Sigmoid colon (tissue), 7 donors: ENCODE data around the gene RAG2. TPM values are rescaled to one million over a fixed set of nuclear protein-coding genes. Genes with fewer than 3 reads are reported as not detected.

ENCODE experiments used
- DNase-seq: peaks from one replicate; pipeline ENCODE4 v3.0.0-alpha.2; 2019
- H3K27ac ChIP-seq, 4 donors: fragments of 200-600 bp; sonication (generic); one replicate each; pipeline ENCODE4 v1.5.1; 2016 to 2019; ENCODE audit warnings: mild to moderate bottlenecking in 1 of 4
- H3K27me3 ChIP-seq, 3 donors: fragments of 200-600 bp; sonication (generic); one replicate each; pipeline ENCODE4 v1.5.1; 2019; ENCODE audit warnings: mild to moderate bottlenecking in 1 of 3
- H3K36me3 ChIP-seq, 4 donors: fragments of 200-600 bp; sonication (generic); one replicate each; pipeline ENCODE4 v1.5.1; 2016 to 2019
- H3K4me1 ChIP-seq, 4 donors: fragments of 200-600 bp; sonication (generic); one replicate each; pipeline ENCODE4 v1.5.1; 2017 to 2019
- H3K4me3 ChIP-seq, 4 donors: fragments of 200-600 bp; sonication (generic); one replicate each; pipeline ENCODE4 v1.5.1; 2017 to 2019; ENCODE audit warnings: mild to moderate bottlenecking in 2 of 4, moderate library complexity in 1 of 4
- H3K9me3 ChIP-seq, 4 donors: fragments of 200-600 bp in 3 of 4; sonication (generic) in 3 of 4; one replicate each; pipeline versions ENCODE4 v1.5.1 to v1.6.1; 2013 to 2019
- EP300 ChIP-seq, 4 donors: sonication (generic); formaldehyde crosslinking; IDR thresholded peaks; one replicate each; pipeline ENCODE4 v1.6.1; 2017; ENCODE audit warnings: antibody characterized with exemption in 4 of 4
- POLR2A ChIP-seq, 2 donors: fragments of 450-650 bp; IDR thresholded peaks; one replicate each; pipeline ENCODE4 v1.6.1; 2016; ENCODE audit warnings: antibody characterized with exemption in 2 of 2, mild to moderate bottlenecking in 2 of 2, moderate library complexity in 2 of 2
- POLR2AphosphoS5 ChIP-seq, 4 donors: sonication (generic); formaldehyde crosslinking; IDR thresholded peaks; one replicate each; pipeline ENCODE4 v1.6.1; 2017; ENCODE audit warnings: antibody characterized with exemption in 4 of 4
- WGBS, 2 donors: extraction: QIAGEN DNeasy Blood & Tissue Kit; methylation state at CpG; one replicate each; pipeline ENCODE4 v1.1.7; 2013; 5-methylcytosine and 5-hydroxymethylcytosine counted together
- intact Hi-C: fragments of 100-400 bp; cut with DNase I; formaldehyde crosslinking; loops from one replicate; pipeline ENCODE4 v1.15.1; 2023
- polyA plus RNA-seq, 3 donors: library from polyadenylated mRNA; stranded (reverse); fragments of 200-250 nt; gene quantifications; one replicate each; pipeline ENCODE4 v1.2.3, GENCODE V29; 2013
- total RNA-seq, 4 donors: library from RNA; depleted of rRNA; stranded (reverse); fragments of >200 nt; gene quantifications; one replicate each; pipeline ENCODE4 v1.1.0, GENCODE V29; 2016
- TF ChIP-seq, protein P1 (sequence below), 4 experiments: fragments of 450-650 bp in 3 of 4; fragments of 200-600 bp in 1 of 4; IDR thresholded peaks; one replicate each; pipeline ENCODE4 v1.5.1; 2016 to 2019; ENCODE audit warnings: antibody characterized with exemption in 4 of 4, mild to moderate bottlenecking in 3 of 4, moderate library complexity in 2 of 4
- donor health status: healthy with polysubstance abuse.
- donor health status: Bipolar disorder and iron deficiency.
- donor health status: healthy.

The RAG2 gene
- total and polyA plus RNA-seq, 7 donors, result not detected

- intact Hi-C loops, result no loop called here
- WGBS, 2 donors, result 95 to 96% methylated on average over 7 of the region's 7 CpGs
- no peaks in the 10 kb centered on the region for H3K27me3 ChIP-seq
- H3K4me3 ChIP-seq, result no peak overlapping the region
- H3K9me3 ChIP-seq, result no peaks in the 10 kb centered on the region
- TF ChIP-seq EP300 (IDR thresholded peaks at IDR 0.05) (no peak), POLR2A (IDR thresholded peaks at IDR 0.05) (no peak), POLR2AphosphoS5 (IDR thresholded peaks at IDR 0.05) (no peak)
- TF ChIP-seq, protein P1, sequence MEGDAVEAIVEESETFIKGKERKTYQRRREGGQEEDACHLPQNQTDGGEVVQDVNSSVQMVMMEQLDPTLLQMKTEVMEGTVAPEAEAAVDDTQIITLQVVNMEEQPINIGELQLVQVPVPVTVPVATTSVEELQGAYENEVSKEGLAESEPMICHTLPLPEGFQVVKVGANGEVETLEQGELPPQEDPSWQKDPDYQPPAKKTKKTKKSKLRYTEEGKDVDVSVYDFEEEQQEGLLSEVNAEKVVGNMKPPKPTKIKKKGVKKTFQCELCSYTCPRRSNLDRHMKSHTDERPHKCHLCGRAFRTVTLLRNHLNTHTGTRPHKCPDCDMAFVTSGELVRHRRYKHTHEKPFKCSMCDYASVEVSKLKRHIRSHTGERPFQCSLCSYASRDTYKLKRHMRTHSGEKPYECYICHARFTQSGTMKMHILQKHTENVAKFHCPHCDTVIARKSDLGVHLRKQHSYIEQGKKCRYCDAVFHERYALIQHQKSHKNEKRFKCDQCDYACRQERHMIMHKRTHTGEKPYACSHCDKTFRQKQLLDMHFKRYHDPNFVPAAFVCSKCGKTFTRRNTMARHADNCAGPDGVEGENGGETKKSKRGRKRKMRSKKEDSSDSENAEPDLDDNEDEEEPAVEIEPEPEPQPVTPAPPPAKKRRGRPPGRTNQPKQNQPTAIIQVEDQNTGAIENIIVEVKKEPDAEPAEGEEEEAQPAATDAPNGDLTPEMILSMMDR (IDR thresholded peaks at IDR 0.05), result no peak
- peaks cover 0 to 14% (median 6%) of the 10 kb centered on the region in 4 donors for H3K4me1 ChIP-seq
- no peaks in the 10 kb centered on the region for H3K36me3 ChIP-seq
- DNase-seq, result no peak
- H3K27ac ChIP-seq, result no peak overlapping the region
Measured at GRCh38 chr11:36600180-36600579, 2.1 kb upstream of the RAG2 start.

DNA sequence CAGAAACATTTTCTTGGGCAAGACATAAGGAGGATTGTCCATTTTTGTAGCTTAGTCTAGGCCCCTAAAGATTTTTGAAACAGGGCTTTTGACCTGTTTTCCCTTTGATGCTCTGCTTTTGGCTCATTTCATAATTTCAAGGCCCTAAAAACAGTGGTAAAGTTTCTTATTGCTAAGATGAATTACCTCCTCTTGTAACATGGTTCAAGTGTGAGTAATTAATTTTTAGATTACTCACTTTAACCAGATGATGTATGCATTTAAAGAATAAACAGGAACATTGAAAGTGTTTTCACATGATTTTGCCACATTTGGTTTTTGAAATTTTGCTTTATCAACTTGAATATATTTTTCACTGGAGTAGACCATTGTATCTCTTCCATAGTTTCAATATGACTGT, 1.2 kb downstream of the RAG2 start:
- TF ChIP-seq, protein P1 (IDR thresholded peaks at IDR 0.05), result no peak
- no peak for TF ChIP-seq POLR2A (IDR thresholded peaks at IDR 0.05)
- no peak for TF ChIP-seq POLR2AphosphoS5 (IDR thresholded peaks at IDR 0.05)
- no peak for TF ChIP-seq EP300 (IDR thresholded peaks at IDR 0.05)
- intact Hi-C loops, result no loop called here
- no peaks in the 10 kb centered on the region for H3K36me3 ChIP-seq

DNA sequence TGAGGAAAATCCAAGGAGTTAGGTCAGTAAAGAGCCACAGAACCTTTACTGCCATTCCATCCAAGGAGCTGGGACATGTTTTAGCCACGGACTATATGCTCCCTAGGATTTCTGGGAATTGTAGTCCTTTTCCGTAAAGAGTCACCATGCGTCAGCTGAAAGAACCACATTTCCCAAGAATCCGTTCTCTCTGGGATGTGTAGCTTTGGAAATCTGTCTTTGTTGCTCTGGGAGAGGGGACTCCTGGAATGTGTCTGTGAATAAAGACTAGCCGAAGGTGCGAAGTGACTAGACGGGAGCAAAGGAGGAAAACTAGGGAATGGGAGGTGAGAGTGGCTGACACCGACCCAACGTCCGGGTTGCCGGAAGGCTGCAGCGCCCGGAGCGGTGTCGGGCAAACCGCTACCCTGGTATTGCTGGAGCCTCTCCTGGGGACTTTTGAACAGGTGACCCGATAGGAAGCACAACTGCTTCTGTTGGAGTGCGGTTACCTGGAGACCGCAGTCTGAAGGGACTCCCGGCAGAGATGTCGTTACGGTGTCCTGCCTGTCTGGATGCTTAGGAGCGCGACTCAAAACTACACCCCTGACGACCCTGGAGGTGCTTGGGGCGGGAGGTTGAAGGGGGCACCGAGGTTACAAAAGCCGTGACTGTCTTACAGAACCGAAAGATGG, 3.6 kb downstream of the RAG2 start, which contains the start of gene IFTAP:
TSS of gene IFTAP (plus strand) at position 187 of the 674 bp plus-strand sequence. CDS start 15,602 bp downstream, outside the sequence.
- peak in 3 of 4 donors; percentile 18 to 74 (median 34) for TF ChIP-seq POLR2AphosphoS5 (IDR thresholded peaks at IDR 0.05)
- TF ChIP-seq, protein P1 (IDR thresholded peaks at IDR 0.05), result no peak
- 1 to 2% methylated on average over 29 of the region's 29 CpGs for WGBS, 2 donors
- intact Hi-C loops, result no loop called here
- Histone ChIP-seq H3K4me3 (peak within 1 kb of the TSS; percentile 66 to 71 (median 69)), H3K4me1 (peaks cover 0 to 17% (median 10%) of the 10 kb centered on the region in 4 donors), H3K27me3 (no peaks in the 10 kb centered on the region), H3K9me3 (no peaks in the 10 kb centered on the region), H3K36me3 (no peaks in the 10 kb centered on the region), H3K27ac (peak within 1 kb of the TSS; percentile 70 to 76 (median 74))
- DNase-seq, result peak; percentile 68

More for the DNA sequence above, 1.2 kb downstream of the RAG2 start:
- DNase-seq, result no peak
- H3K27ac ChIP-seq, result no peak overlapping the region
- H3K27me3 ChIP-seq, result no peaks in the 10 kb centered on the region
- no peak overlapping the region for H3K4me3 ChIP-seq
- H3K9me3 ChIP-seq, result no peaks in the 10 kb centered on the region
- peaks cover 0 to 17% (median 10%) of the 10 kb centered on the region in 4 donors for H3K4me1 ChIP-seq

DNA sequence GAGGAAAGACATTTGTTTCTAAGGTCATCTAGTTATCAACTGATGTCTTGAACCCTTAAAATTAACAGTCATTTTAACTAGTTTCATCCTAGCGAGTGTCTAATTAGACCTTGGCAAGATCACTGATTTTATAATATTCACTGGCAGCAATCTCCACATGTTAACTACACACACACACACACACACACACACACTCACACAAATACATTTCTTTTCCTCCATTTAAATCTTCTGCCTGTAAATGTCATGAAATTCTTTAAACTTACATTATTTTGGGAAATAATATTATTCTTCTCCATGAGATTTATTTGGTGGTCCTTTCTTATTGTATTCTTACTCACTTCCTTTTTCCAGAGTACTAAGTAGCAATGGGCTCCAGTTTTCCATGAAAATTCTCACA, 6.6 kb downstream of the RAG2 start:
- TF ChIP-seq, protein P1 (IDR thresholded peaks at IDR 0.05), result no peak
- TF ChIP-seq POLR2A (IDR thresholded peaks at IDR 0.05) (no peak), EP300 (IDR thresholded peaks at IDR 0.05) (no peak), POLR2AphosphoS5 (IDR thresholded peaks at IDR 0.05) (no peak)

More for the DNA sequence above, 6.6 kb downstream of the RAG2 start:
- Histone ChIP-seq H3K27ac (no peak overlapping the region), H3K4me3 (no peak overlapping the region), H3K36me3 (no peaks in the 10 kb centered on the region), H3K4me1 (peaks cover 0 to 16% (median 10%) of the 10 kb centered on the region in 4 donors), H3K9me3 (no peaks in the 10 kb centered on the region), H3K27me3 (no peaks in the 10 kb centered on the region)
- intact Hi-C loops, result no loop called here
- WGBS, 2 donors, result 26 to 77% methylated on average over 1 of the region's 1 CpG
- no peak for DNase-seq
